ENCODE measurements around the gene ZSCAN1.

ZSCAN1 gene

DNA sequence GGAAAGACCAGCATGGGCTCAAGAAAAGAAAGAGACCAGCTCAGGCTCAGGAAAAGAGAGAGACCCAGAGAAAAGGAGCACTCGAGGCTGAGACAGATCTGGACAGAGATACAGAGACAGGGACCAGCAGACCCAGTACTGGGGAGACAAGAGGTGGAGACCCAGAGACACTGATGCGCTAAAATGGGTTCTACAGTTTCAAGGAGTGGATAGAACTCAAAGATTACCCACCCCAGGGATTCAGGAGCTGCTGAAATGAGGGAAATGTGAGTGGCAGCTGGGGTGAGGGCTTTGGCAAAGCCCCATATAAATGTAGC is 64.8 kb downstream of the ZSCAN1 start:
- no peak for DNase-seq (ENCODE audit: low spot score)
- no peak for TF ChIP-seq CTCF (IDR thresholded peaks at IDR 0.05)
- Histone ChIP-seq H3K4me3 (peak overlapping the region; percentile 96), H3K27ac (peak overlapping the region; percentile 94 to 95)

Measured in coronary artery (tissue), 2 donors.